ENCODE measurements around the gene AOPEP.

DNA sequence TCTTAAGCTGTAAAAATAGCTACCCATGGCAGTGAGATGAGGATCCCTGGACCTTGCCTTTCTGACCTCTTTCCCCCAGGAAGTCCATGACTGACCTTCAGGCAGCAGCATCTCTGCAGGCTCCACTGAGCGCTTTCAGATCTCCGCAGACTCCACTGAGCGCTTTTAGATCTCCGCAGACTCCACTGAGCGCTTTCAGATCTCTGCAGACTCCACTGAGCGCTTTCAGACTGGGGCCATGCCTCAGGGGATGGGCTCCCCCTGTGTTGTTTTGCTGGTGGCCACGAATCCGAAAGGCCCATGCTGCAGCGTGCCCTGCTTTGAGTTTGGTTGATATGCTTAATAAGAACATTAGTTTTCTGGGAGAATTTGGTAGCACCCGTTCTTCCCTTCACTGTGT is 336.8 kb downstream of the AOPEP start:
- TF ChIP-seq, protein P1, sequence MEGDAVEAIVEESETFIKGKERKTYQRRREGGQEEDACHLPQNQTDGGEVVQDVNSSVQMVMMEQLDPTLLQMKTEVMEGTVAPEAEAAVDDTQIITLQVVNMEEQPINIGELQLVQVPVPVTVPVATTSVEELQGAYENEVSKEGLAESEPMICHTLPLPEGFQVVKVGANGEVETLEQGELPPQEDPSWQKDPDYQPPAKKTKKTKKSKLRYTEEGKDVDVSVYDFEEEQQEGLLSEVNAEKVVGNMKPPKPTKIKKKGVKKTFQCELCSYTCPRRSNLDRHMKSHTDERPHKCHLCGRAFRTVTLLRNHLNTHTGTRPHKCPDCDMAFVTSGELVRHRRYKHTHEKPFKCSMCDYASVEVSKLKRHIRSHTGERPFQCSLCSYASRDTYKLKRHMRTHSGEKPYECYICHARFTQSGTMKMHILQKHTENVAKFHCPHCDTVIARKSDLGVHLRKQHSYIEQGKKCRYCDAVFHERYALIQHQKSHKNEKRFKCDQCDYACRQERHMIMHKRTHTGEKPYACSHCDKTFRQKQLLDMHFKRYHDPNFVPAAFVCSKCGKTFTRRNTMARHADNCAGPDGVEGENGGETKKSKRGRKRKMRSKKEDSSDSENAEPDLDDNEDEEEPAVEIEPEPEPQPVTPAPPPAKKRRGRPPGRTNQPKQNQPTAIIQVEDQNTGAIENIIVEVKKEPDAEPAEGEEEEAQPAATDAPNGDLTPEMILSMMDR (IDR thresholded peaks at IDR 0.05; ENCODE audit: poor library complexity, severe bottlenecking): no peak
- no peak for TF ChIP-seq RAD21 (conservative IDR thresholded peaks at IDR 0.05)
- TF ChIP-seq EP300 (conservative IDR thresholded peaks at IDR 0.05; ENCODE audit: poor library complexity, severe bottlenecking): no peak
- no peak for TF ChIP-seq SMC3 (conservative IDR thresholded peaks at IDR 0.05; ENCODE audit: poor library complexity)
- TF ChIP-seq EZH2 (IDR thresholded peaks at IDR 0.05; ENCODE audit: borderline replicate concordance, insufficient read depth, low read length, poor library complexity, severe bottlenecking): no peak
- no peak for TF ChIP-seq POLR2AphosphoS5 (IDR thresholded peaks at IDR 0.05)
